HCT116 (cell line): ENCODE results near the gene RBM33. TPM values are rescaled to one million over a fixed set of nuclear protein-coding genes. Genes with fewer than 3 reads are reported as not detected.

ENCODE experiments used
- ATAC-seq: fragments of 200-7000 bp; cut with Tn5 transposase; 2 replicates; pipeline ENCODE4 v1.9.1; 2020; ENCODE audit warnings: mild to moderate bottlenecking, moderate library complexity
- BruUV-seq: library from RNA; stranded (reverse); fragments of 400-500 nt; replicated peaks from 2 replicates; lab custom pipeline; 2021; lab: Mats Ljungman, UMichigan
- CTCF ChIA-PET: fragments of 300-600 bp; sonication (Branson Sonifier 250); formaldehyde crosslinking; loops from one replicate; lab custom pipeline; 2021; ENCODE audit warnings: antibody characterized with exemption; lab: Charles Lee
- POLR2A ChIA-PET: fragments of 300-600, 350-600 bp; sonication (Branson Sonifier 250); formaldehyde crosslinking; loops from one replicate; lab custom pipeline; 2021; ENCODE audit warnings: antibody characterized with exemption; lab: Charles Lee
- RAD21 ChIA-PET, 2 experiments: fragments of 300-600 bp; sonication (Branson Sonifier 250); formaldehyde crosslinking; loops; one replicate each; lab custom pipeline; 2023; ENCODE audit warnings: low total read pairs in 2 of 2; ENCODE audit not compliant: uncharacterized antibody in 2 of 2, unreplicated experiment in 2 of 2, low non-redundant PET in 1 of 2; lab: Charles Lee
- DNase-seq: peaks from one replicate; pipeline ENCODE4 v3.0.0-alpha.2; 2010; ENCODE audit warnings: low read depth, low spot score
- H2AFZ ChIP-seq: fragments of 200-600 bp; shearing (Covaris generic), sonication (generic); 2 replicates; pipeline ENCODE4 v1.6.1; 2017; ENCODE audit warnings: low read depth, mixed run types, mixed read lengths, antibody characterized with exemption, low read length; ENCODE audit not compliant: poor library complexity, severe bottlenecking
- H3K27ac ChIP-seq: 2 replicates; pipeline ENCODE4 v1.5.1; 2012; ENCODE audit warnings: low read depth, low read length
- H3K27me3 ChIP-seq: fragments of 200-600 bp; sonication (generic); 2 replicates; pipeline ENCODE4 v1.6.1; 2016; ENCODE audit warnings: mixed run types, low read length, mixed read lengths; ENCODE audit not compliant: insufficient read depth
- H3K36me3 ChIP-seq, 2 experiments: fragments of 200-500 bp in 1 of 2; fragments of 200-600 bp in 1 of 2; sonication (Bioruptor generic) in 1 of 2; sonication (generic) in 1 of 2; 2 replicates each; pipeline versions ENCODE4 v1.5.1 to v1.6.1; 2014 to 2016; ENCODE audit warnings: low read length in 2 of 2, inconsistent platforms in 1 of 2, mixed read lengths in 1 of 2, mixed run types in 1 of 2; ENCODE audit not compliant: insufficient read depth in 2 of 2, control insufficient read depth in 1 of 2
- H3K4me1 ChIP-seq, 2 experiments: fragments of 200-600 bp in 1 of 2; sonication (generic) in 1 of 2; 2 replicates each; pipeline versions ENCODE4 v1.5.1 to v1.6.1; 2012 to 2017; ENCODE audit warnings: low read length in 2 of 2, inconsistent platforms in 1 of 2, mild to moderate bottlenecking in 1 of 2, mixed read lengths in 1 of 2, mixed run types in 1 of 2, moderate library complexity in 1 of 2; ENCODE audit not compliant: insufficient read depth in 2 of 2, control insufficient read depth in 1 of 2
- H3K4me2 ChIP-seq: fragments of 200-600 bp; sonication (generic); 2 replicates; pipeline ENCODE4 v1.6.1; 2017; ENCODE audit warnings: mixed run types, low read length, mixed read lengths
- H3K4me3 ChIP-seq, 2 experiments: fragments of 200-600 bp in 1 of 2; sonication (generic) in 1 of 2; replicated peaks in 1 of 2; 2 replicates each; pipeline ENCODE4 v1.5.1; 2011 to 2016; ENCODE audit warnings: low read length in 2 of 2, control low read depth in 1 of 2, low read depth in 1 of 2, mild to moderate bottlenecking in 1 of 2, mixed read lengths in 1 of 2, mixed run types in 1 of 2
- H3K79me2 ChIP-seq: fragments of 200-600 bp; sonication (generic); 2 replicates; pipeline ENCODE4 v1.6.1; 2017; ENCODE audit warnings: mild to moderate bottlenecking, mixed run types, low read length, moderate library complexity, mixed read lengths; ENCODE audit not compliant: insufficient read depth
- H3K9ac ChIP-seq: fragments of 200-600 bp; sonication (generic); 2 replicates; pipeline ENCODE4 v1.6.1; 2016; ENCODE audit warnings: low read length, mixed read lengths
- H3K9me2 ChIP-seq: fragments of 200-600 bp; sonication (generic), shearing (Covaris generic); 2 replicates; pipeline ENCODE4 v1.6.1; 2017; ENCODE audit warnings: mixed run types, mild to moderate bottlenecking, moderate library complexity; ENCODE audit not compliant: insufficient read depth
- H3K9me3 ChIP-seq, 2 experiments: fragments of 200-500 bp in 1 of 2; fragments of 200-600 bp in 1 of 2; sonication (Bioruptor generic) in 1 of 2; sonication (generic) in 1 of 2; 2 replicates each; pipeline ENCODE4 v1.6.1; 2014 to 2017; ENCODE audit warnings: low read length in 2 of 2, mixed read lengths in 2 of 2, inconsistent platforms in 1 of 2, low read depth in 1 of 2, mild to moderate bottlenecking in 1 of 2, mixed run types in 1 of 2, moderate library complexity in 1 of 2; ENCODE audit not compliant: control insufficient read depth in 1 of 2, insufficient read depth in 1 of 2
- H4K20me1 ChIP-seq: fragments of 200-600 bp; sonication (generic), shearing (Covaris generic); 2 replicates; pipeline ENCODE4 v1.6.1; 2017; ENCODE audit warnings: mixed run types, mild to moderate bottlenecking, moderate library complexity; ENCODE audit not compliant: insufficient read depth
- ELF1 ChIP-seq: IDR thresholded peaks from 2 replicates; pipeline ENCODE4 v1.6.1; 2012; ENCODE audit warnings: low read depth, borderline replicate concordance
- EZH2phosphoT487 ChIP-seq: fragments of 200-600 bp; IDR thresholded peaks from 2 replicates; pipeline ENCODE4 v1.6.1; 2018; ENCODE audit warnings: antibody characterized with exemption, borderline replicate concordance
- YY1 ChIP-seq: IDR thresholded peaks from 2 replicates; pipeline ENCODE4 v1.6.1; 2011; ENCODE audit warnings: low read length, low read depth, moderate library complexity, mild to moderate bottlenecking; ENCODE audit not compliant: insufficient replicate concordance; ENCODE audit errors: extremely low read depth
- intact Hi-C: fragments of 100-400 bp; cut with micrococcal nuclease; formaldehyde crosslinking; loops from 2 replicates; pipeline ENCODE4 v1.10.0; 2022
- total RNA-seq: library from RNA; stranded (reverse); gene quantifications from one replicate; pipeline ENCODE4 v1.2.1, GENCODE V29; 2021; ENCODE audit not compliant: unreplicated experiment
- TF ChIP-seq, protein P1 (sequence below): IDR thresholded peaks from 2 replicates; pipeline ENCODE4 v1.6.1; 2011; ENCODE audit warnings: mild to moderate bottlenecking, low read length, moderate library complexity; ENCODE audit not compliant: insufficient replicate concordance; ENCODE audit errors: extremely low read depth
- TF ChIP-seq, protein P2 (sequence below), 3 experiments: fragments of 200-600 bp in 1 of 3; sonication (generic) in 1 of 3; IDR thresholded peaks in 2 of 3; conservative IDR thresholded peaks in 1 of 3; 2 replicates each; pipeline ENCODE4 v1.5.1; 2012 to 2017; ENCODE audit warnings: low read depth in 2 of 3, low read length in 2 of 3, antibody characterized with exemption in 1 of 3, borderline replicate concordance in 1 of 3, control low read depth in 1 of 3, mild to moderate bottlenecking in 1 of 3, mixed read lengths in 1 of 3, mixed run types in 1 of 3, moderate library complexity in 1 of 3; ENCODE audit not compliant: insufficient read depth in 1 of 3

The RBM33 gene
- total RNA-seq, 1 experiment from 2014 or later, result 64.3 TPM

DNA sequence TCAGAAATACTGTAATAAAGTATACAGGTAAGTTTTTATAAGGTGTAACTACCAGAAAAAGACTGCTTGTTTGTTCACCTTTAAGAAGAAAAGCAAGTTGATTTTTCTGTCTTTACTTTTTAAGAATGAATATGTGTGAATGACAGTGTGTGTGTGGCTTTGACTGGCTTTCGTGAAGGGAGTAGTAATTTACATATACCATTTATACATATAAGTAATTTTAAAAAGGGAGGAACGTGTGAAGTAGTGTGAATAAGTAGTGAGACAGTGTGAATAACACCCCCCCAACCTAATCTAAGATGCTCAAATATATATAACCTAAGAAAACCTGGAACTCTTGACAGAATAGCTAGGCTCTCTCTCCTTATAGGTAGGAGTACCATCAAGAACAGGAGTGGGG lies 33.2 kb downstream of the RBM33 start:
- TF ChIP-seq ELF1, result no peak
- TF ChIP-seq, protein P1, sequence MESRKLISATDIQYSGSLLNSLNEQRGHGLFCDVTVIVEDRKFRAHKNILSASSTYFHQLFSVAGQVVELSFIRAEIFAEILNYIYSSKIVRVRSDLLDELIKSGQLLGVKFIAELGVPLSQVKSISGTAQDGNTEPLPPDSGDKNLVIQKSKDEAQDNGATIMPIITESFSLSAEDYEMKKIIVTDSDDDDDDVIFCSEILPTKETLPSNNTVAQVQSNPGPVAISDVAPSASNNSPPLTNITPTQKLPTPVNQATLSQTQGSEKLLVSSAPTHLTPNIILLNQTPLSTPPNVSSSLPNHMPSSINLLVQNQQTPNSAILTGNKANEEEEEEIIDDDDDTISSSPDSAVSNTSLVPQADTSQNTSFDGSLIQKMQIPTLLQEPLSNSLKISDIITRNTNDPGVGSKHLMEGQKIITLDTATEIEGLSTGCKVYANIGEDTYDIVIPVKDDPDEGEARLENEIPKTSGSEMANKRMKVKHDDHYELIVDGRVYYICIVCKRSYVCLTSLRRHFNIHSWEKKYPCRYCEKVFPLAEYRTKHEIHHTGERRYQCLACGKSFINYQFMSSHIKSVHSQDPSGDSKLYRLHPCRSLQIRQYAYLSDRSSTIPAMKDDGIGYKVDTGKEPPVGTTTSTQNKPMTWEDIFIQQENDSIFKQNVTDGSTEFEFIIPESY, result no peak
- TF ChIP-seq YY1, result no peak
- intact Hi-C loops, result no loop called here
- no peak overlapping the region for H3K4me2 ChIP-seq
- DNase-seq (no peak), ATAC-seq (no peak)
- no peak overlapping the region for H3K4me3 ChIP-seq
- H2AFZ ChIP-seq, result no peak overlapping the region
- no peak overlapping the region for H3K9ac ChIP-seq
- ChIA-PET RAD21 (no interaction called here), CTCF (no interaction called here), POLR2A (no interaction called here)
- BruUV-seq, result no TSS peak
- no peaks in the 10 kb centered on the region for H3K9me3 ChIP-seq
- no peaks in the 10 kb centered on the region for H3K27me3 ChIP-seq
- no peaks in the 10 kb centered on the region for H4K20me1 ChIP-seq
- H3K36me3 ChIP-seq, result peaks cover 8 to 12% of the 10 kb centered on the region in 2 experiments; a peak in 3 of 4 replicates
- peaks cover 92% of the 10 kb centered on the region for H3K79me2 ChIP-seq
- H3K9me2 ChIP-seq, result no peaks in the 10 kb centered on the region
- no peaks in the 10 kb centered on the region for H3K4me1 ChIP-seq
- H3K27ac ChIP-seq, result no peak overlapping the region

GRCh38 chr7:155680124-155680523 lies 35.7 kb downstream of the RBM33 start:
- CTCF ChIA-PET, result no interaction called here
- TF ChIP-seq, protein P2, sequence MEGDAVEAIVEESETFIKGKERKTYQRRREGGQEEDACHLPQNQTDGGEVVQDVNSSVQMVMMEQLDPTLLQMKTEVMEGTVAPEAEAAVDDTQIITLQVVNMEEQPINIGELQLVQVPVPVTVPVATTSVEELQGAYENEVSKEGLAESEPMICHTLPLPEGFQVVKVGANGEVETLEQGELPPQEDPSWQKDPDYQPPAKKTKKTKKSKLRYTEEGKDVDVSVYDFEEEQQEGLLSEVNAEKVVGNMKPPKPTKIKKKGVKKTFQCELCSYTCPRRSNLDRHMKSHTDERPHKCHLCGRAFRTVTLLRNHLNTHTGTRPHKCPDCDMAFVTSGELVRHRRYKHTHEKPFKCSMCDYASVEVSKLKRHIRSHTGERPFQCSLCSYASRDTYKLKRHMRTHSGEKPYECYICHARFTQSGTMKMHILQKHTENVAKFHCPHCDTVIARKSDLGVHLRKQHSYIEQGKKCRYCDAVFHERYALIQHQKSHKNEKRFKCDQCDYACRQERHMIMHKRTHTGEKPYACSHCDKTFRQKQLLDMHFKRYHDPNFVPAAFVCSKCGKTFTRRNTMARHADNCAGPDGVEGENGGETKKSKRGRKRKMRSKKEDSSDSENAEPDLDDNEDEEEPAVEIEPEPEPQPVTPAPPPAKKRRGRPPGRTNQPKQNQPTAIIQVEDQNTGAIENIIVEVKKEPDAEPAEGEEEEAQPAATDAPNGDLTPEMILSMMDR (IDR thresholded peaks at IDR 0.05 in 2 of 3, conservative IDR thresholded peaks at IDR 0.05 in 1 of 3; ENCODE audit: borderline replicate concordance in 1 of 3, insufficient read depth in 1 of 3, low read depth in 2 of 3, low read length in 2 of 3), result no peak
- no peak for TF ChIP-seq EZH2phosphoT487
- H3K4me3 ChIP-seq, result no peak overlapping the region
- no peaks in the 10 kb centered on the region for H3K9me3 ChIP-seq
- H3K27ac ChIP-seq, result no peak overlapping the region
- H3K36me3 ChIP-seq, result peaks cover 8 to 12% of the 10 kb centered on the region in 2 experiments
- H3K4me1 ChIP-seq, result no peaks in the 10 kb centered on the region
- ATAC-seq (no peak), DNase-seq (no peak)
- no peak overlapping the region for H3K9ac ChIP-seq
- intact Hi-C loops, result no loop called here
- H3K27me3 ChIP-seq, result no peaks in the 10 kb centered on the region
- RAD21 ChIA-PET, result no interaction called here
- H3K79me2 ChIP-seq, result peaks cover 96% of the 10 kb centered on the region
- POLR2A ChIA-PET, result no interaction called here
- no peaks in the 10 kb centered on the region for H4K20me1 ChIP-seq
- no peak overlapping the region for H3K4me2 ChIP-seq
- H2AFZ ChIP-seq, result no peak overlapping the region
- no TSS peak for BruUV-seq
- H3K9me2 ChIP-seq, result no peaks in the 10 kb centered on the region
